Measurements from ENCODE around the gene OR1G1. TPM values are rescaled to one million over a fixed set of nuclear protein-coding genes. Genes with fewer than 3 reads are reported as not detected.
"Not testable (repeated sequence)": the region's sequence is repeated elsewhere in the genome, so short reads cannot be mapped to it uniquely, and the experiment has no call there.

Gene OR1G1
- total RNA-seq: not detected in 2 replicates
- long read RNA-seq: 0 reads

DNA sequence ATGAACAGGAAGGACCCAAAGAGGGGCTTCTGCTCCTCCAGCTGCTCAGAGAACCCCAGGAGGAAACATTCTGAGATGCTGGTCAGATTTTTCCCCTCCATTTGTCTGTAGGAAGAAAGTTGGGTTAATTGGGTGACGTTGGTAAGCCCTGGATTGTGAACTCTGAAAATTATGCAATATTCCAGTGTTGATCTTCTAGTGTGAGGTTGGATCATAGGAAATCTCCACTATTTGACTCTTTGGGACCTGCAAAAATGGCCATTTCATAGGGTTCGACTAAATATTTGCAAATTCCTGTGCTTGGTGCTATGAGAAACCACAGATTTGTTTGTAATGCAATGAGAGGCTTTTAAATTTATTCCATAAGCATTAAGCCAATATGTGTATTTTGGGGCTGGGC lies at the start of gene OR1G1:
Gene OR1G1, minus strand, starts transcription at position 101 of the 400 bp plus-strand sequence. Its CDS starts 0 bp downstream, at position 101.
- Mint-ChIP-seq H3K4me1 (ENCODE audit: unreplicated experiment) (no peaks in the 10 kb centered on the region), H3K4me3 (ENCODE audit: unreplicated experiment) (no peak within 1 kb of the TSS), H3K27ac (ENCODE audit: unreplicated experiment) (no peak within 1 kb of the TSS), H3K9me3 (ENCODE audit: unreplicated experiment) (no peaks in the 10 kb centered on the region), H3K36me3 (ENCODE audit: unreplicated experiment) (no peaks in the 10 kb centered on the region), H3K27me3 (ENCODE audit: unreplicated experiment) (peaks cover 5% of the 10 kb centered on the region)
- no peak for DNase-seq (ENCODE audit: extremely low spot score, unreplicated experiment)
- TF ChIP-seq, protein P1, sequence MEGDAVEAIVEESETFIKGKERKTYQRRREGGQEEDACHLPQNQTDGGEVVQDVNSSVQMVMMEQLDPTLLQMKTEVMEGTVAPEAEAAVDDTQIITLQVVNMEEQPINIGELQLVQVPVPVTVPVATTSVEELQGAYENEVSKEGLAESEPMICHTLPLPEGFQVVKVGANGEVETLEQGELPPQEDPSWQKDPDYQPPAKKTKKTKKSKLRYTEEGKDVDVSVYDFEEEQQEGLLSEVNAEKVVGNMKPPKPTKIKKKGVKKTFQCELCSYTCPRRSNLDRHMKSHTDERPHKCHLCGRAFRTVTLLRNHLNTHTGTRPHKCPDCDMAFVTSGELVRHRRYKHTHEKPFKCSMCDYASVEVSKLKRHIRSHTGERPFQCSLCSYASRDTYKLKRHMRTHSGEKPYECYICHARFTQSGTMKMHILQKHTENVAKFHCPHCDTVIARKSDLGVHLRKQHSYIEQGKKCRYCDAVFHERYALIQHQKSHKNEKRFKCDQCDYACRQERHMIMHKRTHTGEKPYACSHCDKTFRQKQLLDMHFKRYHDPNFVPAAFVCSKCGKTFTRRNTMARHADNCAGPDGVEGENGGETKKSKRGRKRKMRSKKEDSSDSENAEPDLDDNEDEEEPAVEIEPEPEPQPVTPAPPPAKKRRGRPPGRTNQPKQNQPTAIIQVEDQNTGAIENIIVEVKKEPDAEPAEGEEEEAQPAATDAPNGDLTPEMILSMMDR (IDR thresholded peaks at IDR 0.05): no peak

DNA sequence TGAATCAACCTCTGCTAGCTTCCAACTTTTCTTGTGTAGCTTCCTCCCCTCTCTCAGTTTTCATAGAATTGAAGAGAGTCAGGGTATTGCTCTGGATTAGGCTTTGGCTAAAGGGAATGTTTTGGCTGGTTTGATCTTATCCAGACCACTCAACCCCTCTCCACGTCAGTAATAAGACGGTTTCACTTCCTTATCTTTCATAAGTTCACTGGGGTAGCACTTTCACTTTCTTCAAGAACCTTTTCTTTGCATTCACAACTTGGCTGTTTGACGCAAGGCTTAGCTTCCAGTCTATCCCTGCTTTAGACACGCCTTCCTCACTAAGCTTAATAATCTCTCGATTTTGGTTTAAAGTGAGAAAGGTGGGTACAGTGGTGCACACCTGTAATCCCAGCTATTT lies 40.2 kb upstream of the OR1G1 start:
- no peaks in the 10 kb centered on the region for H3K27me3 Mint-ChIP-seq (ENCODE audit: unreplicated experiment)
- H3K4me1 Mint-ChIP-seq (ENCODE audit: unreplicated experiment): no peaks in the 10 kb centered on the region
- H3K36me3 Mint-ChIP-seq (ENCODE audit: unreplicated experiment): no peaks in the 10 kb centered on the region
- no peak overlapping the region for H3K4me3 Mint-ChIP-seq (ENCODE audit: unreplicated experiment)
- no peak overlapping the region for H3K27ac Mint-ChIP-seq (ENCODE audit: unreplicated experiment)
- DNase-seq (ENCODE audit: extremely low spot score, unreplicated experiment): no peak
- H3K9me3 Mint-ChIP-seq (ENCODE audit: unreplicated experiment): no peaks in the 10 kb centered on the region
- TF ChIP-seq, protein P1 (IDR thresholded peaks at IDR 0.05): no peak

DNA sequence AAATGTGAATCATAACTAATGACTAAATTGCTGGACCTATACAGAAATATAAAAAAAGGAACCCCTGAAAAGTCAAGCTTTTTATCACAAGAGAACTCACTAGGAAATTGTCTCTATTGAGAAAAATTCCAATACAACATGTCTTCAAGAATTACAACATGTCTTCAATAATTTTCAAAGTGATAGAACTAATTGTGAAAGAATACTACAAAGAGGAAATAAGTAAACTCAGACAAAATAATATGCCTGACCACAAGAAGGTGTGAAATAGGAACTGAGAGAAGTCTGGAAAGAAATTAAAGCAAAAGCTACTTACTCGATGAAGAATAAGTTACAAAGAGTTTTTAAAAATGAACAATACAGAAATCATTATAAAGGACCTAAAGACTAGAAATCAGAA lies 29.9 kb upstream of the OR1G1 start:
- Mint-ChIP-seq H3K9me3 (ENCODE audit: unreplicated experiment) (no peaks in the 10 kb centered on the region), H3K27ac (ENCODE audit: unreplicated experiment) (no peak overlapping the region), H3K27me3 (ENCODE audit: unreplicated experiment) (peaks cover 17% of the 10 kb centered on the region), H3K4me1 (ENCODE audit: unreplicated experiment) (no peaks in the 10 kb centered on the region), H3K4me3 (ENCODE audit: unreplicated experiment) (no peak overlapping the region), H3K36me3 (ENCODE audit: unreplicated experiment) (no peaks in the 10 kb centered on the region)
- TF ChIP-seq, protein P1 (IDR thresholded peaks at IDR 0.05): no peak
- DNase-seq (ENCODE audit: extremely low spot score, unreplicated experiment): no peak

DNA sequence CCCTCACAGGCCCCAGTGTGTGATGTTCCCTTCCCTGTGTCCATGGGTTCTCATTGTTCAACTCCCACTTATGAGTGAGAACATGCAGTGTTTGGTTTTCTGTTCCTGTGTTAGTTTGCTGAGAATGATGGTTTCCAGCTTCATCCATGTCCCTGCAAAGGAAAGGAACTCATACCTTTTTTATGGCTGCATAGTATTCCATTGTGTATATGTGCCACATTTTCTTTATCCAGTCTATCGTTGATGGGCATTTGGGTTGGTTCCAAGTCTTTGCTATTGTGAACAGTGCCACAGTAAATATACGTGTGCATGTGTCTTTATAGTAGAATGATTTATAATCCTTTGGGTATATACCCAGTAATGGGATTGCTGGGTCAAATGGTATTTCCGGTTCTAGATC lies 10.1 kb upstream of the OR1G1 start:
- not testable (repeated sequence) for H3K27ac Mint-ChIP-seq (ENCODE audit: unreplicated experiment); H3K4me3 Mint-ChIP-seq (ENCODE audit: unreplicated experiment); H3K27me3 Mint-ChIP-seq (ENCODE audit: unreplicated experiment); H3K4me1 Mint-ChIP-seq (ENCODE audit: unreplicated experiment); DNase-seq (ENCODE audit: extremely low spot score, unreplicated experiment); H3K36me3 Mint-ChIP-seq (ENCODE audit: unreplicated experiment)
- peaks cover 20% of the 10 kb centered on the region for H3K9me3 Mint-ChIP-seq (ENCODE audit: unreplicated experiment)

DNA sequence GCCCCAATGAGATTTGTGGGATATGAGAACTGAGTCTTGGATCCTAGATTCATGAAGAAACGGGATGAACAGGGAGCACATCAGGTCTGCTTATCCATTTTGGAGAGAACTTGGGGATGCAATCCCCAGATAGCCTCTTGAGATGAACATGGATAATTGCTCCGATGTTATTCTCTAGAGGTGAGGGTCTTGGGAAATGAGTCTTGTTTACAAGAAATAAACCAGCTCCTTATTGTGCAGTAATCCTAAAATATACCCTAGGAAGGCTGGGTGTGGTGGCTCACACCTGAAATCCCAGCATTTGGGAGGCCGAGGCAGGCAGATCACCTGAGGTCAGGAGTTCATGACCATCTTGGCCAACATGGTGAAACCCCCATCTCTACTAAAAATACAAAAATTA lies 23.0 kb downstream of the OR1G1 start, which contains the start of gene OR1D2:
Gene OR1D2, minus strand, starts transcription at position 101 of the 400 bp plus-strand sequence. CDS start 11,426 bp downstream, outside the sequence.
- Mint-ChIP-seq H3K27me3 (ENCODE audit: unreplicated experiment) (peaks cover 14% of the 10 kb centered on the region), H3K9me3 (ENCODE audit: unreplicated experiment) (peaks cover 11% of the 10 kb centered on the region), H3K27ac (ENCODE audit: unreplicated experiment) (no peak within 1 kb of the TSS), H3K36me3 (ENCODE audit: unreplicated experiment) (no peaks in the 10 kb centered on the region), H3K4me1 (ENCODE audit: unreplicated experiment) (no peaks in the 10 kb centered on the region), H3K4me3 (ENCODE audit: unreplicated experiment) (no peak within 1 kb of the TSS)
- TF ChIP-seq, protein P1 (IDR thresholded peaks at IDR 0.05): no peak
- DNase-seq (ENCODE audit: extremely low spot score, unreplicated experiment): no peak

Other genes starting within 250 kb of the OR1G1 start
- not detected in 2 replicates for gene OR1D5, start 63.9 kb downstream of the OR1G1 start, total RNA-seq
- not detected in 2 replicates for gene OR1D2, start 23.1 kb downstream of the OR1G1 start, total RNA-seq
- gene OR1A2, start 70.0 kb upstream of the OR1G1 start, total RNA-seq: not detected in 2 replicates
- not detected in 2 replicates for gene OR1A1, start 80.1 kb upstream of the OR1G1 start, total RNA-seq
- not detected in 2 replicates for gene OR3A1, start 170.8 kb upstream of the OR1G1 start, total RNA-seq

Data from osteocyte (in vitro differentiated cells).